OCI-LY7 (cell line): ENCODE measurements around the gene RASD1.

Source experiments
- CTCF ChIP-seq: fragments of 200-600 bp; sonication (generic); conservative IDR thresholded peaks from 2 replicates; pipeline ENCODE4 v1.5.1; 2014; ENCODE audit warnings: mild to moderate bottlenecking, antibody characterized with exemption, low read length, moderate library complexity, mixed read lengths
- EZH2phosphoT487 ChIP-seq: fragments of 200-600 bp; sonication (generic); IDR thresholded peaks from 2 replicates; pipeline ENCODE4 v1.6.1; 2018; ENCODE audit warnings: low read depth, borderline replicate concordance, mild to moderate bottlenecking, mixed run types, antibody characterized with exemption, low read length, moderate library complexity, mixed read lengths

- no peak for TF ChIP-seq CTCF
- no peak for TF ChIP-seq EZH2phosphoT487
These were observed 2.8 kb downstream of the RASD1 start for GRCh38 chr17:17493249-17493985.
